HEK293 (cell line): ENCODE results near the gene GP1BB.

Experiments
- HOXD13 ChIP-seq: sonication (generic); formaldehyde crosslinking; IDR thresholded peaks from 2 replicates; pipeline ENCODE4 v1.8.0; 2022; ENCODE audit warnings: missing genetic modification reagents, borderline replicate concordance
- IKZF3 ChIP-seq: fragments of 450-650 bp; IDR thresholded peaks from 2 replicates; pipeline ENCODE4 v1.5.0; 2018; ENCODE audit warnings: missing biosample characterization, mild to moderate bottlenecking, missing genetic modification characterization, moderate library complexity
- KLF10 ChIP-seq: fragments of 450-650 bp; IDR thresholded peaks from 2 replicates; pipeline ENCODE4 v1.5.1; 2018; ENCODE audit warnings: missing biosample characterization, mild to moderate bottlenecking, missing genetic modification characterization
- KLF9 ChIP-seq: fragments of 450-650 bp; formaldehyde crosslinking; IDR thresholded peaks from 2 replicates; pipeline ENCODE4 v1.5.1; 2016; ENCODE audit warnings: missing biosample characterization, missing genetic modification characterization, low read depth
- OSR2 ChIP-seq: fragments of 450-650 bp; formaldehyde crosslinking; IDR thresholded peaks from 2 replicates; pipeline ENCODE4 v1.5.1; 2016; ENCODE audit warnings: missing biosample characterization, missing genetic modification characterization
- SALL2 ChIP-seq: fragments of 450-650 bp; formaldehyde crosslinking; IDR thresholded peaks from 2 replicates; pipeline ENCODE4 v1.5.0; 2017; ENCODE audit warnings: missing biosample characterization, mild to moderate bottlenecking, missing genetic modification characterization, borderline replicate concordance
- SCRT1 ChIP-seq: fragments of 450-650 bp; formaldehyde crosslinking; IDR thresholded peaks from 2 replicates; pipeline ENCODE4 v1.5.1; 2016; ENCODE audit warnings: missing biosample characterization, missing genetic modification characterization, borderline replicate concordance
- YY1 ChIP-seq: fragments of 450-650 bp; formaldehyde crosslinking; IDR thresholded peaks from 2 replicates; pipeline ENCODE4 v1.5.1; 2018; ENCODE audit warnings: missing biosample characterization, missing genetic modification characterization
- ZNF211 ChIP-seq: fragments of 450-650 bp; formaldehyde crosslinking; IDR thresholded peaks from 2 replicates; pipeline ENCODE4 v1.5.1; 2016; ENCODE audit warnings: low read depth, missing biosample characterization, missing genetic modification characterization
- ZNF223 ChIP-seq: fragments of 450-650 bp; formaldehyde crosslinking; IDR thresholded peaks from 2 replicates; pipeline ENCODE4 v1.5.1; 2016; ENCODE audit warnings: missing biosample characterization, missing genetic modification characterization
- ZNF239 ChIP-seq: fragments of 450-650 bp; formaldehyde crosslinking; IDR thresholded peaks from 2 replicates; pipeline ENCODE4 v1.5.1; 2016; ENCODE audit warnings: missing biosample characterization, missing genetic modification characterization
- ZNF24 ChIP-seq: fragments of 450-650 bp; formaldehyde crosslinking; IDR thresholded peaks from 2 replicates; pipeline ENCODE4 v1.5.1; 2016; ENCODE audit warnings: missing biosample characterization, missing genetic modification characterization
- ZNF354C ChIP-seq: fragments of 450-650 bp; formaldehyde crosslinking; IDR thresholded peaks from 2 replicates; pipeline ENCODE4 v1.5.1; 2016; ENCODE audit warnings: missing biosample characterization, missing genetic modification characterization, low read depth, borderline replicate concordance
- ZNF37A ChIP-seq: fragments of 450-650 bp; IDR thresholded peaks from 2 replicates; pipeline ENCODE4 v1.5.1; 2018; ENCODE audit warnings: missing biosample characterization, missing genetic modification characterization
- ZNF398 ChIP-seq: fragments of 450-650 bp; formaldehyde crosslinking; IDR thresholded peaks from 2 replicates; pipeline ENCODE4 v1.5.1; 2017; ENCODE audit warnings: missing biosample characterization, missing genetic modification characterization
- ZNF423 ChIP-seq: fragments of 450-650 bp; formaldehyde crosslinking; IDR thresholded peaks from 2 replicates; pipeline ENCODE4 v1.5.1; 2016; ENCODE audit warnings: missing biosample characterization, missing genetic modification characterization
- ZNF510 ChIP-seq: fragments of 450-650 bp; formaldehyde crosslinking; IDR thresholded peaks from 2 replicates; pipeline ENCODE4 v1.5.1; 2018; ENCODE audit warnings: mild to moderate bottlenecking, missing genetic modification characterization, missing biosample characterization; ENCODE audit not compliant: insufficient replicate concordance
- ZNF544 ChIP-seq: fragments of 450-650 bp; formaldehyde crosslinking; IDR thresholded peaks from 2 replicates; pipeline ENCODE4 v1.5.0; 2017; ENCODE audit warnings: missing biosample characterization, missing genetic modification characterization
- ZNF549 ChIP-seq: fragments of 450-650 bp; IDR thresholded peaks from 2 replicates; pipeline ENCODE4 v1.5.1; 2018; ENCODE audit warnings: missing biosample characterization, missing genetic modification characterization, mild to moderate bottlenecking, inconsistent platforms, moderate library complexity
- ZNF555 ChIP-seq: fragments of 450-650 bp; formaldehyde crosslinking; conservative IDR thresholded peaks from 2 replicates; pipeline ENCODE4 v1.5.1; 2017; ENCODE audit warnings: missing biosample characterization, mild to moderate bottlenecking, missing genetic modification characterization, inconsistent platforms
- ZNF626 ChIP-seq: fragments of 450-650 bp; sonication (Bioruptor Pico); formaldehyde crosslinking; IDR thresholded peaks from 2 replicates; pipeline ENCODE4 v1.5.1; 2018; ENCODE audit warnings: missing biosample characterization, missing genetic modification characterization, inconsistent platforms
- ZNF639 ChIP-seq: fragments of 450-650 bp; formaldehyde crosslinking; IDR thresholded peaks from 2 replicates; pipeline ENCODE4 v1.5.1; 2016; ENCODE audit warnings: missing biosample characterization, missing genetic modification characterization
- ZNF664 ChIP-seq: fragments of 450-650 bp; formaldehyde crosslinking; IDR thresholded peaks from 2 replicates; pipeline ENCODE4 v1.5.1; 2016; ENCODE audit warnings: missing biosample characterization, missing genetic modification characterization
- ZNF677 ChIP-seq: fragments of 450-650 bp; IDR thresholded peaks from 2 replicates; pipeline ENCODE4 v1.5.0; 2018; ENCODE audit warnings: missing biosample characterization, mild to moderate bottlenecking, missing genetic modification characterization, moderate library complexity
- ZNF76 ChIP-seq: fragments of 450-650 bp; formaldehyde crosslinking; IDR thresholded peaks from 2 replicates; pipeline ENCODE4; 2016; ENCODE audit warnings: low read depth, missing biosample characterization, missing genetic modification characterization, borderline replicate concordance
- ZNF777 ChIP-seq: fragments of 450-650 bp; formaldehyde crosslinking; IDR thresholded peaks from 2 replicates; pipeline ENCODE4 v1.5.1; 2017; ENCODE audit warnings: missing biosample characterization, missing genetic modification characterization, borderline replicate concordance
- TF ChIP-seq, protein P1 (sequence below): fragments of 450-650 bp; formaldehyde crosslinking; IDR thresholded peaks from 2 replicates; pipeline ENCODE4 v1.5.1; 2016; ENCODE audit warnings: missing biosample characterization, missing genetic modification characterization
- TF ChIP-seq, protein P2 (sequence below): fragments of 450-650 bp; formaldehyde crosslinking; IDR thresholded peaks from 2 replicates; pipeline ENCODE4 v1.5.1; 2016; ENCODE audit warnings: missing biosample characterization, missing genetic modification characterization
- TF ChIP-seq, protein P3 (sequence below): fragments of 450-650 bp; formaldehyde crosslinking; IDR thresholded peaks from 2 replicates; pipeline ENCODE4 v1.5.1; 2016; ENCODE audit warnings: missing biosample characterization, missing genetic modification characterization

GP1BB gene

GRCh38 chr22:19717691-19718455, 5.5 kb upstream of the GP1BB start (continued):
- TF ChIP-seq ZNF24 (tag by site-specific recombination) (no peak), ZNF677 (0 out of 2 replicates have a peak, but pooled peaks have one; percentile 7), ZNF555 (no peak), ZNF510 (no peak), ZNF626 (tag by site-specific recombination) (no peak), ZNF777 (tag by site-specific recombination) (peak; percentile 97), YY1 (no peak; the same call in 1 of the 2 replicates), ZNF211 (tag by site-specific recombination) (no peak), ZNF423 (tag by site-specific recombination) (no peak), ZNF544 (tag by site-specific recombination) (no peak), KLF10 (tag by site-specific recombination) (peak; percentile 71; the same call in 1 of the 2 replicates), ZNF639 (tag by site-specific recombination) (no peak), KLF9 (tag by site-specific recombination) (peak; percentile 75), IKZF3 (tag by site-specific recombination) (no peak), ZNF549 (tag by site-specific recombination) (no peak), OSR2 (0 out of 2 replicates have a peak, but pooled peaks have one; percentile 13), ZNF223 (tag by site-specific recombination) (no peak), SALL2 (tag by site-specific recombination) (no peak), SCRT1 (tag by site-specific recombination) (no peak), ZNF37A (tag by site-specific recombination) (no peak), ZNF398 (tag by site-specific recombination) (0 out of 2 replicates have a peak, but pooled peaks have one; percentile 7), ZNF354C (tag by site-specific recombination) (no peak), ZNF239 (no peak), HOXD13 (CRISPR knock-in tag) (no peak), ZNF76 (no peak), ZNF664 (no peak)
- TF ChIP-seq, protein P1, sequence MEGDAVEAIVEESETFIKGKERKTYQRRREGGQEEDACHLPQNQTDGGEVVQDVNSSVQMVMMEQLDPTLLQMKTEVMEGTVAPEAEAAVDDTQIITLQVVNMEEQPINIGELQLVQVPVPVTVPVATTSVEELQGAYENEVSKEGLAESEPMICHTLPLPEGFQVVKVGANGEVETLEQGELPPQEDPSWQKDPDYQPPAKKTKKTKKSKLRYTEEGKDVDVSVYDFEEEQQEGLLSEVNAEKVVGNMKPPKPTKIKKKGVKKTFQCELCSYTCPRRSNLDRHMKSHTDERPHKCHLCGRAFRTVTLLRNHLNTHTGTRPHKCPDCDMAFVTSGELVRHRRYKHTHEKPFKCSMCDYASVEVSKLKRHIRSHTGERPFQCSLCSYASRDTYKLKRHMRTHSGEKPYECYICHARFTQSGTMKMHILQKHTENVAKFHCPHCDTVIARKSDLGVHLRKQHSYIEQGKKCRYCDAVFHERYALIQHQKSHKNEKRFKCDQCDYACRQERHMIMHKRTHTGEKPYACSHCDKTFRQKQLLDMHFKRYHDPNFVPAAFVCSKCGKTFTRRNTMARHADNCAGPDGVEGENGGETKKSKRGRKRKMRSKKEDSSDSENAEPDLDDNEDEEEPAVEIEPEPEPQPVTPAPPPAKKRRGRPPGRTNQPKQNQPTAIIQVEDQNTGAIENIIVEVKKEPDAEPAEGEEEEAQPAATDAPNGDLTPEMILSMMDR: peak; percentile 80; the same call in 1 of the 2 replicates
- TF ChIP-seq, protein P2, sequence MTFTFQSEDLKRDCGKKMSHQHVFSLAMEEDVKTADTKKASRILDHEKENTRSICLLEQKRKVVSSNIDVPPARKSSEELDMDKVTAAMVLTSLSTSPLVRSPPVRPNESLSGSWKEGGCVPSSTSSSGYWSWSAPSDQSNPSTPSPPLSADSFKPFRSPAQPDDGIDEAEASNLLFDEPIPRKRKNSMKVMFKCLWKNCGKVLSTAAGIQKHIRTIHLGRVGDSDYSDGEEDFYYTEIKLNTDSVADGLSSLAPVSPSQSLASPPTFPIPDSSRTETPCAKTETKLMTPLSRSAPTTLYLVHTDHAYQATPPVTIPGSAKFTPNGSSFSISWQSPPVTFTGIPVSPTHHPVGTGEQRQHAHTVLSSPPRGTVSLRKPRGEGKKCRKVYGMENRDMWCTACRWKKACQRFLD (tag by site-specific recombination): no peak
- TF ChIP-seq, protein P3, sequence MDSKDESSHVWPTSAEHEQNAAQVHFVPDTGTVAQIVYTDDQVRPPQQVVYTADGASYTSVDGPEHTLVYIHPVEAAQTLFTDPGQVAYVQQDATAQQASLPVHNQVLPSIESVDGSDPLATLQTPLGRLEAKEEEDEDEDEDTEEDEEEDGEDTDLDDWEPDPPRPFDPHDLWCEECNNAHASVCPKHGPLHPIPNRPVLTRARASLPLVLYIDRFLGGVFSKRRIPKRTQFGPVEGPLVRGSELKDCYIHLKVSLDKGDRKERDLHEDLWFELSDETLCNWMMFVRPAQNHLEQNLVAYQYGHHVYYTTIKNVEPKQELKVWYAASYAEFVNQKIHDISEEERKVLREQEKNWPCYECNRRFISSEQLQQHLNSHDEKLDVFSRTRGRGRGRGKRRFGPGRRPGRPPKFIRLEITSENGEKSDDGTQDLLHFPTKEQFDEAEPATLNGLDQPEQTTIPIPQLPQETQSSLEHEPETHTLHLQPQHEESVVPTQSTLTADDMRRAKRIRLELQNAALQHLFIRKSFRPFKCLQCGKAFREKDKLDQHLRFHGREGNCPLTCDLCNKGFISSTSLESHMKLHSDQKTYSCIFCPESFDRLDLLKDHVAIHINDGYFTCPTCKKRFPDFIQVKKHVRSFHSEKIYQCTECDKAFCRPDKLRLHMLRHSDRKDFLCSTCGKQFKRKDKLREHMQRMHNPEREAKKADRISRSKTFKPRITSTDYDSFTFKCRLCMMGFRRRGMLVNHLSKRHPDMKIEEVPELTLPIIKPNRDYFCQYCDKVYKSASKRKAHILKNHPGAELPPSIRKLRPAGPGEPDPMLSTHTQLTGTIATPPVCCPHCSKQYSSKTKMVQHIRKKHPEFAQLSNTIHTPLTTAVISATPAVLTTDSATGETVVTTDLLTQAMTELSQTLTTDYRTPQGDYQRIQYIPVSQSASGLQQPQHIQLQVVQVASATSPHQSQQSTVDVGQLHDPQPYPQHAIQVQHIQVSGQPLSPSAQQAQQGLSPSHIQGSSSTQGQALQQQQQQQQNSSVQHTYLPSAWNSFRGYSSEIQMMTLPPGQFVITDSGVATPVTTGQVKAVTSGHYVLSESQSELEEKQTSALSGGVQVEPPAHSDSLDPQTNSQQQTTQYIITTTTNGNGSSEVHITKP: no peak
